OCI-LY1 (cell line): ENCODE data around the gene RPL13.

ENCODE experiments used
- EZH2 ChIP-seq: fragments of 200-600 bp; sonication (generic), shearing (Covaris generic); IDR thresholded peaks from 2 replicates; pipeline ENCODE4 v1.8.0; 2017; ENCODE audit warnings: borderline replicate concordance, mixed run types, mild to moderate bottlenecking, antibody characterized with exemption, low read length, moderate library complexity, mixed read lengths
- TF ChIP-seq, protein P1 (sequence below): fragments of 200-600 bp; sonication (generic), shearing (Covaris generic); IDR thresholded peaks from 2 replicates; pipeline ENCODE4 v1.5.1; 2017; ENCODE audit warnings: mild to moderate bottlenecking, antibody characterized with exemption, low read length, moderate library complexity, mixed read lengths

DNA sequence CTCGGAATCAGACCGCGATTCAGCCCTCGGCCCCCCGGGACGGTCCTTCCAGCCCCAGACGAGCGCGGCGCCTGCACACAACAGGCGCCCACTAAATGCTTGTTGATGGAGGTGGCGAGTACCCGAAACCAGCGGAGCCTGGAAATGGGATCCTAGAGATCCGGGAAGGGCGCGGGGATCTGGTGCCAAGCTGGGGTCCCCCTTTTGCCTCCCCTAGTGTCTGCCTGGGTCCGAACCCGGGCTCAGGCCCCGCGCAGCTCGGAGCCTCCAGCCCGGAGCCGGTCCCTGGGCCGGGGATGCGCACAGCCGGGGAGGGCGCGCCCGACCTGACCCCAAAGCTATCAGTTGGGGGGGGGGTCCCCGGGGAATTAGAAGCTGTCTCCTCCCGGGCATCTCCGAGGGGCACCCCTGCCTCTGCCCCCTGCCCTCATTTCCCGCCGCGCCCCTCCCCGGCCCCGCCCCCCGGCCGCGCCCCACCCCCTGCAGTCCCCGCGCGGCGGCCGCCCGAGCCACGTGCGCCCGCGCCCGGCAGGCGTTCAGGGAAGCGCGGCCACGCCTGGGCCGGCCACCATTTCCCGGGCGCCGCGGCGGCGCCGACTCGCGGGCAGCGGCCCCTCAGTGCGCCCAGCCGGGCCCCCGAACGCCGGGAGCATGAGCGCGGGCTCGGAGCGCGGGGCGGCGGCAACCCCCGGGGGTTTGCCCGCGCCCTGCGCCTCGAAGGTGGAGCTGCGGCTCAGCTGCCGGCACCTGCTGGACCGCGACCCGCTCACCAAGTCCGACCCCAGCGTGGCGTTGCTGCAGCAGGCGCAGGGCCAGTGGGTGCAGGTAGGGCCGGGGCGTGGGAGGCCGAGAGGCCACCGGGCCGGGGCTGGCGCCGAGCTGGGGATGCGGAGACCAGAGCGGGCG lies 15.0 kb downstream of the RPL13 start, which contains the start of gene CPNE7:
- TF ChIP-seq, protein P1, sequence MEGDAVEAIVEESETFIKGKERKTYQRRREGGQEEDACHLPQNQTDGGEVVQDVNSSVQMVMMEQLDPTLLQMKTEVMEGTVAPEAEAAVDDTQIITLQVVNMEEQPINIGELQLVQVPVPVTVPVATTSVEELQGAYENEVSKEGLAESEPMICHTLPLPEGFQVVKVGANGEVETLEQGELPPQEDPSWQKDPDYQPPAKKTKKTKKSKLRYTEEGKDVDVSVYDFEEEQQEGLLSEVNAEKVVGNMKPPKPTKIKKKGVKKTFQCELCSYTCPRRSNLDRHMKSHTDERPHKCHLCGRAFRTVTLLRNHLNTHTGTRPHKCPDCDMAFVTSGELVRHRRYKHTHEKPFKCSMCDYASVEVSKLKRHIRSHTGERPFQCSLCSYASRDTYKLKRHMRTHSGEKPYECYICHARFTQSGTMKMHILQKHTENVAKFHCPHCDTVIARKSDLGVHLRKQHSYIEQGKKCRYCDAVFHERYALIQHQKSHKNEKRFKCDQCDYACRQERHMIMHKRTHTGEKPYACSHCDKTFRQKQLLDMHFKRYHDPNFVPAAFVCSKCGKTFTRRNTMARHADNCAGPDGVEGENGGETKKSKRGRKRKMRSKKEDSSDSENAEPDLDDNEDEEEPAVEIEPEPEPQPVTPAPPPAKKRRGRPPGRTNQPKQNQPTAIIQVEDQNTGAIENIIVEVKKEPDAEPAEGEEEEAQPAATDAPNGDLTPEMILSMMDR = no peak
- no peak for TF ChIP-seq EZH2
